ENCODE measurements around the gene TTR. TPM values are rescaled to one million over a fixed set of nuclear protein-coding genes. Genes with fewer than 3 reads are reported as not detected.

The TTR gene
- total RNA-seq, 1 donor from 2014 or later: not detected

DNA sequence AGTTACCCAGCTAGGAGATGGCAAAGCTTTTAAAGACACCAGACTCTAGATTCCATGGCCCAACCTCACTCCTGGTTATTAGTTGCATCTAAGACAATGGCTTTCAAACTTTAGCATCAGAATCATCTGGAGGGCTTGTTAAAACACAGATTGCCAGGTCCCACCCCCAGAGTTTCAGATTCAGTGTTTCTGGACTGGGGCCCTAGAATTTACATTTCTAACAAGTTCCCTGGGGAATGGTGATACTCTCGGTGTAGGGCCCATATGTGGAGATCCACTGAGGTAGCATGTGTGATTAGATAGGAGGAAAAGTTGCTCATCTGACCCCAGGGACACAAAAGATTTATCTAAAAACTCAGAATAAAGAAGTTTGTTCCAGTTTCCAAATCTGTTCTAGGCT is 14.5 kb upstream of the TTR start:
- no peak overlapping the region for H2AFZ ChIP-seq (ENCODE audit: low read depth, low read length)
- peaks cover 10% of the 10 kb centered on the region for H3K27me3 Mint-ChIP-seq (ENCODE audit: low read depth, unreplicated experiment)

DNA sequence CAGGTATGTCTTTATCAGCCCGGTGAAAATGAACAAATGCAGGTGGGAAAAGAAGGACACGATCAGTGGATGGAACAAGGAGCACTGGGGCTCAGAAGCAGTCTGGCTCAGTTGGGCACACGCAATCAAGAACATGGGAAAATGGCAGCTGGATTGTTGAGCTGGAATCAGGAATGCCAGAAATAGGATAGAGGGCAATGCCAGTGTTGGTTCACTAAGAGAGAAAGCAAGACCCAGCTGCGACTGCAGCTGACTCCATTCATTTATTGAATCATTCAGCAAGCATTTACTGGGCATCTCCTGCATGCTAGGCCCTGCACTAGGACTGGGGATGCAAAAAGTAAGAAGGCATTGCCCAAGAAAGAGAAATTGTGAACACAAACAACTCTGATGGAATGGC is 13.6 kb upstream of the TTR start:
- Mint-ChIP-seq H3K4me3 (ENCODE audit: unreplicated experiment) (no peak overlapping the region), H3K36me3 (ENCODE audit: low read depth, unreplicated experiment) (no peaks in the 10 kb centered on the region), H3K27ac (ENCODE audit: unreplicated experiment) (no peak overlapping the region), H3K27me3 (ENCODE audit: low read depth, unreplicated experiment) (peaks cover 1% of the 10 kb centered on the region), H3K4me1 (ENCODE audit: low read depth, unreplicated experiment) (no peaks in the 10 kb centered on the region), H3K9me3 (ENCODE audit: unreplicated experiment) (no peaks in the 10 kb centered on the region)
- FAIRE-seq (no peak), DNase-seq (ENCODE audit: low read depth) (no peak)
- Histone ChIP-seq H3K9ac (ENCODE audit: low read length) (no peak overlapping the region), H3K79me2 (ENCODE audit: insufficient read depth, low read length) (no peaks in the 10 kb centered on the region), H3K9me3 (ENCODE audit: insufficient read depth, low read depth, low read length) (no peaks in the 10 kb centered on the region), H2AFZ (ENCODE audit: low read depth, low read length) (no peak overlapping the region), H3K27me3 (ENCODE audit: insufficient read depth, low read length) (no peaks in the 10 kb centered on the region), H3K36me3 (ENCODE audit: insufficient read depth, low read length) (no peaks in the 10 kb centered on the region), H3K4me3 (ENCODE audit: insufficient read depth, low read depth, low read length) (no peak overlapping the region), H3K4me1 (ENCODE audit: insufficient read depth, low read length) (peaks cover 7% of the 10 kb centered on the region), H3K4me2 (ENCODE audit: low read length) (no peak overlapping the region), H4K20me1 (ENCODE audit: insufficient read depth, low read length) (no peaks in the 10 kb centered on the region), H3K27ac (ENCODE audit: low read depth, low read length) (no peak overlapping the region)
- TF ChIP-seq, protein P1, sequence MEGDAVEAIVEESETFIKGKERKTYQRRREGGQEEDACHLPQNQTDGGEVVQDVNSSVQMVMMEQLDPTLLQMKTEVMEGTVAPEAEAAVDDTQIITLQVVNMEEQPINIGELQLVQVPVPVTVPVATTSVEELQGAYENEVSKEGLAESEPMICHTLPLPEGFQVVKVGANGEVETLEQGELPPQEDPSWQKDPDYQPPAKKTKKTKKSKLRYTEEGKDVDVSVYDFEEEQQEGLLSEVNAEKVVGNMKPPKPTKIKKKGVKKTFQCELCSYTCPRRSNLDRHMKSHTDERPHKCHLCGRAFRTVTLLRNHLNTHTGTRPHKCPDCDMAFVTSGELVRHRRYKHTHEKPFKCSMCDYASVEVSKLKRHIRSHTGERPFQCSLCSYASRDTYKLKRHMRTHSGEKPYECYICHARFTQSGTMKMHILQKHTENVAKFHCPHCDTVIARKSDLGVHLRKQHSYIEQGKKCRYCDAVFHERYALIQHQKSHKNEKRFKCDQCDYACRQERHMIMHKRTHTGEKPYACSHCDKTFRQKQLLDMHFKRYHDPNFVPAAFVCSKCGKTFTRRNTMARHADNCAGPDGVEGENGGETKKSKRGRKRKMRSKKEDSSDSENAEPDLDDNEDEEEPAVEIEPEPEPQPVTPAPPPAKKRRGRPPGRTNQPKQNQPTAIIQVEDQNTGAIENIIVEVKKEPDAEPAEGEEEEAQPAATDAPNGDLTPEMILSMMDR (IDR thresholded peaks at IDR 0.05; ENCODE audit: insufficient read depth, low read depth, low read length): no peak
- no peak for TF ChIP-seq EZH2 (IDR thresholded peaks at IDR 0.05; ENCODE audit: insufficient read depth, low read length)

More for the DNA sequence above, 14.5 kb upstream of the TTR start:
- Mint-ChIP-seq H3K9me3 (ENCODE audit: unreplicated experiment) (no peaks in the 10 kb centered on the region), H3K27ac (ENCODE audit: unreplicated experiment) (no peak overlapping the region), H3K4me3 (ENCODE audit: unreplicated experiment) (no peak overlapping the region), H3K4me1 (ENCODE audit: low read depth, unreplicated experiment) (no peaks in the 10 kb centered on the region), H3K36me3 (ENCODE audit: low read depth, unreplicated experiment) (no peaks in the 10 kb centered on the region)
- Histone ChIP-seq H3K9ac (ENCODE audit: low read length) (no peak overlapping the region), H3K4me1 (ENCODE audit: insufficient read depth, low read length) (peaks cover 7% of the 10 kb centered on the region), H4K20me1 (ENCODE audit: insufficient read depth, low read length) (no peaks in the 10 kb centered on the region), H3K9me3 (ENCODE audit: insufficient read depth, low read depth, low read length) (no peaks in the 10 kb centered on the region), H3K36me3 (ENCODE audit: insufficient read depth, low read length) (no peaks in the 10 kb centered on the region), H3K27ac (ENCODE audit: low read depth, low read length) (no peak overlapping the region), H3K4me2 (ENCODE audit: low read length) (no peak overlapping the region), H3K79me2 (ENCODE audit: insufficient read depth, low read length) (no peaks in the 10 kb centered on the region), H3K4me3 (ENCODE audit: insufficient read depth, low read depth, low read length) (no peak overlapping the region), H3K27me3 (ENCODE audit: insufficient read depth, low read length) (no peaks in the 10 kb centered on the region)
- FAIRE-seq (no peak), DNase-seq (ENCODE audit: low read depth) (no peak)
- TF ChIP-seq, protein P1 (IDR thresholded peaks at IDR 0.05; ENCODE audit: insufficient read depth, low read depth, low read length): no peak
- TF ChIP-seq EZH2 (IDR thresholded peaks at IDR 0.05; ENCODE audit: insufficient read depth, low read length): no peak

DNA sequence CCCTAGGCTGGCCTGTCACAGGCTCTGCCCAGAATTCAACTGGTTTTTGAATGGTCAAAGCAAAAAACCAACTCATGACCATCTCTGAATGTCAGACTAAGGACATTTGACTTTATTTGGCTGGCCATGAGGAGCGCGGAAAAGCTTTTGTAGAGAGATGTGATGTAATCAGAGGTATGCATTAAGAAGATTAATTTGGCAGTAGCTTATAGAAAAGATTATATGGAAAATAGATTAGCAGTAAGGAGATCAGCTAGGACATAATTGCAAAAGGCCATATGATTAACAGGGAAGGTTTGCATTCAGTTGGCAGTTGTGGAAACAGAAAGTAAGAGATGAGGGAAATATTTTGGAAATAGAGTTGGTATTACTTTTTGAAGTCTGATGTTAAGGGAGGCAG is 12.3 kb upstream of the TTR start:
- no peak for TF ChIP-seq EZH2 (IDR thresholded peaks at IDR 0.05; ENCODE audit: insufficient read depth, low read length)
- TF ChIP-seq, protein P1 (IDR thresholded peaks at IDR 0.05; ENCODE audit: insufficient read depth, low read depth, low read length): no peak
- H3K4me3 ChIP-seq (ENCODE audit: insufficient read depth, low read depth, low read length): no peak overlapping the region
- H3K9me3 ChIP-seq (ENCODE audit: insufficient read depth, low read depth, low read length): no peaks in the 10 kb centered on the region
- H3K27me3 Mint-ChIP-seq (ENCODE audit: low read depth, unreplicated experiment): no peaks in the 10 kb centered on the region
- H3K9me3 Mint-ChIP-seq (ENCODE audit: unreplicated experiment): no peaks in the 10 kb centered on the region
- H4K20me1 ChIP-seq (ENCODE audit: insufficient read depth, low read length): no peaks in the 10 kb centered on the region
- H3K27me3 ChIP-seq (ENCODE audit: insufficient read depth, low read length): no peaks in the 10 kb centered on the region
- no peaks in the 10 kb centered on the region for H3K36me3 Mint-ChIP-seq (ENCODE audit: low read depth, unreplicated experiment)
- no peak overlapping the region for H3K27ac Mint-ChIP-seq (ENCODE audit: unreplicated experiment)
- no peaks in the 10 kb centered on the region for H3K4me1 Mint-ChIP-seq (ENCODE audit: low read depth, unreplicated experiment)
- DNase-seq (ENCODE audit: low read depth) (no peak), FAIRE-seq (no peak)
- H3K4me2 ChIP-seq (ENCODE audit: low read length): no peak overlapping the region
- H3K4me3 Mint-ChIP-seq (ENCODE audit: unreplicated experiment): no peak overlapping the region
- H3K4me1 ChIP-seq (ENCODE audit: insufficient read depth, low read length): peaks cover 7% of the 10 kb centered on the region
- no peaks in the 10 kb centered on the region for H3K79me2 ChIP-seq (ENCODE audit: insufficient read depth, low read length)
- no peaks in the 10 kb centered on the region for H3K36me3 ChIP-seq (ENCODE audit: insufficient read depth, low read length)
- no peak overlapping the region for H3K27ac ChIP-seq (ENCODE audit: low read depth, low read length)
- H2AFZ ChIP-seq (ENCODE audit: low read depth, low read length): no peak overlapping the region
- no peak overlapping the region for H3K9ac ChIP-seq (ENCODE audit: low read length)

All from astrocyte (in vitro differentiated cells and primary cell).